Cortex of kidney (tissue), 1 donor: Measurements from ENCODE around the gene FAAP100.

Experiments used
- DNase-seq: peaks from one replicate; lab custom pipeline; 2025; lab: John Stamatoyannopoulos, UW

The FAAP100 gene

DNA sequence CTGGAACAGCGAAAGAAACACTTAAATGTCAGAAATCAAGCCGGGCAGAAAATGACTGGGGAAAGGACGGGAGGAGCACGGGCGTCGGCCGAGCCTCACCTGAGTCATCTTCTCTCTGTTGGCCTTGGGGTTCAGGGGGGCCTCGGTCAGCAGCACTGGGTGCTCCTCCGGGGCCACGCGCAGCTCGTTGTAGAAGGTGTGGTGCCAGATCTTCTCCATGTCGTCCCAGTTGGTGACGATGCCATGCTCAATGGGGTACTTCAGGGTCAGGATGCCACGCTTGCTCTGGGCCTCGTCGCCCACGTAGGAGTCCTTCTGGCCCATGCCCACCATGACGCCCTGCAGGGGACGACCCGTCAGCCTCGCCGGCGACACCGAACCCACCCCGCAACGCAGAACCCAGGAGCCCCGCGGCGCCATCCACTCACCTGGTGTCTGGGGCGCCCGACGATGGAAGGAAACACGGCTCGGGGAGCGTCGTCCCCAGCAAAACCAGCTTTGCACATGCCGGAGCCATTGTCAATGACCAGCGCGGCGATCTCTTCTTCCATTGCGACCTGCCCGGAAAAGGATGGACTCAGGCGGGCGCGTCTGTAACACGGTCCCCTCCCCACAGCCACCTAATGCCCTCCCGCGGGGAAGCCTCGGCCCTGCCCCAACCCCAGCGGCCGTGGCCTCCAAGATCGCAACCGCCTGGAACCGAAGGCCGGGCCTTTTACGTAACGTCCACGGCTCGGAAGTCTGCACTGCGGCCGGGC, 40.2 kb downstream of the FAAP100 start:
- DNase-seq, result no peak

DNA sequence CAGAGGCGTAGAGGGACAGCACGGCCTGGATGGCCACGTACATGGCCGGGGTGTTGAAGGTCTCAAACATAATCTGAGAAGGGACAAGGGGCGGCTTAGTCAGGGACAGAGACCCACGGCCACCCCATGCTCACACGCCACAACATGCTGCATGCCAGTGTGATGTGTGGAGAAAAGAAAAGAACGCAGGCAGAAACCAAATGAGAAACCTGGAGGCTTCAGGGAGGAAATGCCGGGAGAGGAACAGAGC, 40.7 kb downstream of the FAAP100 start:
- DNase-seq, result no peak

DNA sequence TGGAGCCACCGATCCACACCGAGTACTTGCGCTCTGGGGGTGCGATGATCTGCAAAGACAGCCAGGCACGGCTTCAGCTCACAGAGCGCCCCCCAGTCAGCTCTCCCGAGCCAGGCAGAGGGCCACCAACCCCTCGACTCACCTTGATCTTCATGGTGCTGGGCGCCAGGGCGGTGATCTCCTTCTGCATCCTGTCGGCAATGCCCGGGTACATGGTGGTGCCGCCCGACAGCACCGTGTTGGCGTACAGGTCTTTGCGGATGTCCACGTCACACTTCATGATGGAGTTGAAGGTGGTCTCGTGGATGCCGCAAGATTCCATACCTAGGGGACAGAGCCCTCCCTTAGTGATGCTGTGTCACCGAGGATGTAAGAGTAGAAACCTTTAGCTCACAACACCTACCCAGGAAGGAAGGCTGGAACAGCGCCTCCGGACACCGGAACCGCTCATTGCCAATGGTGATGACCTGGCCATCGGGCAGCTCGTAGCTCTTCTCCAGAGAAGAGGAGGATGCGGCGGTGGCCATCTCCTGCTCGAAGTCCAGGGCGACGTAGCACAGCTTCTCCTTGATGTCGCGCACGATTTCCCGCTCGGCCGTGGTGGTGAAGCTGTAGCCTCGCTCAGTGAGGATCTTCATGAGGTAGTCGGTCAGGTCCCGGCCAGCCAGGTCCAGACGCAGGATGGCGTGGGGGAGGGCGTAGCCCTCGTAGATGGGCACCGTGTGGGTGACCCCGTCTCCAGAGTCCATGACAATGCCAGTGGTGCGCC, 41.2 kb downstream of the FAAP100 start:
- no peak for DNase-seq

DNA sequence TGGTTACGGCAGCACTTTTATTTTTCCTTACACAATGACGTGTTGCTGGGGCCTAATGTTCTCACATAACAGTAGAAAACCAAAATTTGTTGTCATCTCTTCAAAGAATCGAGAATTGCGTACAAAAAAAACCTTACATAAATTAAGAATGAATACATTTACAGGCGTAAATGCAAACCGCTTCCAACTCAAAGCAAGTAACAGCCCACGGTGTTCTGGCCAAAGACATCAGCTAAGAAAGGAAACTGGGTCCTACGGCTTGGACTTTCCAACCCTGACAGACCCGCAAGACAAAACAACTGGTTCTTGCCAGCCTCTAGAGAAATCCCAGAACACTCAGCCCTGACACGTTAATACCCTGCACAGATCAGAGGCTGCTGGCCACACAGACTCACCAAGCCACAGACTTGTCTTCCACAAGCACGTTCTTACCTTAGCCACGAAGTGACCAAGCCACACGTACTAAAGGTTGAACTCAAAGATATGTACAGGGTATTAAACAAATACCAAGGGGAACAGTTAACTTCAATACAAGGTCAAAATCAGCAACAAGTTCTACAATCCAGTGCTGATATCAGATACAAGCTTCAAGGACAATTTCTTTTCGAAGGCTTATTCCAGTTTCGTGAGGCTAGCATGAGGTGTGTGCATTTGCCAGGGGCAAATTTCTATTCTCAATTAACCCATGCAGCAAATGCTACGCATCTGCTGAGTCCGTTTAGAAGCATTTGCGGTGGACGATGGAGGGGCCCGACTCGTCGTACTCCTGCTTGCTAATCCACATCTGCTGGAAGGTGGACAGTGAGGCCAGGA, 42.0 kb downstream of the FAAP100 start:
- DNase-seq, result no peak

DNA sequence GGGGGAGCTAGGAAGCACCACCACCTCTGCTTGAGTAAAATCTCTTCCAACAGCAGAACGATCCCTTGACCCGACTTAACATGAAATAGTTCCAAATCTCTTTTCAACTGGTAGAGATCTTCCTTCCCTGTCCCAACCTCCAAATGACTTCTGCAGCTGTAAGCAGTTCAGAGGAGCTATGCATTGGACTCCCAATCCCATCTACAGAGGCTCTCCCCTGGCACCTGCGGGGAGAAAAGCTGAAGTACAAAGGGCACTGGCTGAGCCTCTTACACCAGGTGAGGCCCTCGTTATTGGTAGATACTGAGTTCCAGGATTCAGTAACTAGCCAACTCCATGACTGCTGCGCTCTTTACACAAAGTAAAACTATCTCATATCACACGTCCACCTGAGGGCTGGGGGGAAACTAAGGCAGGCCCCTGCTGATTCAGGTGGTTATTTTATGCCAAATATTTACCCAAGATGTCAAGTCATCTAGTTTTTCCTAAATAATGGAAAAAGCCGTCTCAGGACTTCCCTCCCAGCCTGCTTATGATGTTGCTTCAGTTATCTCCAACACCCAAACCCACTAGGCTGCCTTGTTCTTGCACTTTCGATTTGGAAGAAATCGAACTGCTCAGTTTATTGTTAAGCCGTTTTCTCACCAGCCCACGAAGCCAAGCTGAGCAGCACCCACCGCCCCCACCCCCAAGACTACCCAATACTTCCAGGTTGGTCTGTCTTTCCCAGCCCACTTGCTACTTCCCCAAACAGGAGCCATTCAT, 42.8 kb downstream of the FAAP100 start:
- DNase-seq, result no peak

DNA sequence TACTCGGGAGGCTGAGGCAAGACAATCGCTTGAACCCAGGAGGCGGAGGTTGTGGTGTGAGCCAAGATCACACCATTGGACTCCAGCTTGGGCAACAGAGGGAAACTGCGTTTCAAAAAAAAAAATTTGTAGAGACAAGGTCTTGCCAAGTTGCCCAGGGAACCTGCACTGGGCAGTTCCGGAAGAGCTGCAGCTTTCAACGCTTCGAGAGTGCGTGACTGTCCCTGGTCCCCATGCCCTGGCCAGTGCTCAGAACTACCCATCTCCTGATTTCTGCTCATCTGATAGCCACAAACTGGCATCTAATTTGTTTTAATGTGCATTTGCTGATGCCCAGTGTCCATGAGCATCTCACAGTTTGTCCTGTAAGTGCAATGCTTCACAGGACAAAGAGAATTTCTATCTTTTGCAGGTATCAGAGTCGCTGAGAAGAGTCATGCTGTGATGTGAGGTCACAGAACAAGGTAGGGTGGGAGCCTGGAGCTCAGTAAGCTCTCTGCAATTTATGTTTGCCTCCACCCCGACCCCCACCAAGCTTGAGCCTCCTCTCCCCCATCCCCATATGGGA, 43.4 kb downstream of the FAAP100 start:
- DNase-seq, result no peak

DNA sequence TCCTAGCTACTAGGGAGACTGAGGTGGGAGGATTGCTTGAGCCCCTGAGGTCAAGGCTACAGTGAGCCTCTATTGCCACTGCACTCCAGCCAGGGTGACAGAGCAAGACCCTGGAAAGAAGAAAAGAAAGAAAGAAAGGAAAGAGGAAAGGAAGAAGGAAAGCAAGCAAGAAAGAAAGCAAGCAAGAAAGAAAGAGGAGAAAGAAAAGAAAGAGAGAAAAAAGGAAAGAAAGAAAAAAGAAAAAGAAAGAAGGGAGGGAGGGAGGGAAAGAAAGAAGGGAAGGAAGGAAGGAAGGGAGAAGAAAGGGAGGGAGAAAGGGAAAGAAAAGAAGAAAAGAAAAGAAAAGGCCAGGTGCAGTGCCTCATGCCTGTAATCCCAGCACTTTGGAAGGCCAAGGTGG, 48.5 kb downstream of the FAAP100 start:
- DNase-seq, result no peak

DNA sequence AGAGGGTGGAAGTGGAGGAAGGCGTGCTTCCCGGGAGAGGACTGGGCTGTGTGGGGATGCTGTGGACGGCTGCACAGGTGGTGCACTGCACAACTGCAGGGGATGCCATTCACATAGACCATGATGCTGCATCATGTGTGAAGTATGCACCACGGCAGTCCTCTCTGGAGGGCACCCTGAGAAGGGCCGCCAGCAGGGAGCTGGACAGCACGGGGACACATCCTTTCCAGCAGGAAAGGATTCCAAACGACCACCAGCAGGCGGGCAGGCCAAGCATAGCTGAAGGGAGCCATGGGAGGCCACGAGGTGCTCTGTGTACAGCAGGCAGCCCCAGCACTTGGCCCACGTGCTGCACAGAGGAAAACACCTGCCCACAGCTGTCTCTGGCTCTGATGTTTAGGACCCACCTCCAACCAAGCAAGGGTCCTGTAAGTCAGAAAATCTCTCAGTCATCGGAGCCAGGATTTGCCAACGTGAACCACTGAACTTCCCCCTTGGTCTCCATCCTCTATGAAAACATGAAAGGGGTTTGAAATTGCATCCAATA, 49.6 kb downstream of the FAAP100 start:
- DNase-seq, result no peak

DNA sequence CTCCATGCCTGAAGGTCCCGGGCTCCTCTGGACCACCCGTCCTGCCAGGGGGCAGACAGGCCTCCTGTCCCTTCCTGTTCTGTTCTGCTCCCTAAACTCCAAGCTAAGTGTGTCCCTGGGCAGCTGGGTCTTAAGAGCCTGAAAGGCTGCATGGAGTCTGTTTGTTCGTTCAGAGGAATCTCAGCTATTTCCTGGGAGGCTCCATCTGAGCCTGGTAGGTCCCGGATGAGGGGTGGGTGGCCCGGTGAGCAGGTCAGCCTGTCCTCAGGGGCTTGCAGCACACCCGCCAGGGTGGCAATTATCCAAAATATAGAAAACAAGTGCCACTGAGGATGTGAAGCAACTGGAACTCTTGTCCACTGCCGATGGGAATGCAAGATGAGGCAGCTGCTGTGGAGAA, 52.1 kb downstream of the FAAP100 start:
- DNase-seq, result no peak

DNA sequence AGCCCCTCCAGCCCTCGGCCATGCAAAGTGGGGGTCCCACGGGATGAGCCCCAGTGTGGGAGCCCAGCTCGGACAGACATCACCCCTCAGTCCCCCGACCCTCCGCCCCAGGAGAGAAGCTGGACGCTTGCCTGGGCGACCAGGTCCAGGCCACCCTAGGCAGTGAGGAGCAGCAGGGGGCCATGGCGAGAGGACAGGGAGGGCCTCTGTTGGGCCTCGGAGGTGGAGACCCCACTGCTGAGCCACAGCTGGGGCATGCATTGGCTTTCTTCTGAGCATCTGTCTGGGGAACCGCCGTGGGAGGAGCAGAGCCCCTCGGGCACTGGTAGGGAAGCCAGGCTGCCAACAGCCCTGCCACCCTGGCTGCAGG, 52.6 kb downstream of the FAAP100 start:
- DNase-seq, result no peak

DNA sequence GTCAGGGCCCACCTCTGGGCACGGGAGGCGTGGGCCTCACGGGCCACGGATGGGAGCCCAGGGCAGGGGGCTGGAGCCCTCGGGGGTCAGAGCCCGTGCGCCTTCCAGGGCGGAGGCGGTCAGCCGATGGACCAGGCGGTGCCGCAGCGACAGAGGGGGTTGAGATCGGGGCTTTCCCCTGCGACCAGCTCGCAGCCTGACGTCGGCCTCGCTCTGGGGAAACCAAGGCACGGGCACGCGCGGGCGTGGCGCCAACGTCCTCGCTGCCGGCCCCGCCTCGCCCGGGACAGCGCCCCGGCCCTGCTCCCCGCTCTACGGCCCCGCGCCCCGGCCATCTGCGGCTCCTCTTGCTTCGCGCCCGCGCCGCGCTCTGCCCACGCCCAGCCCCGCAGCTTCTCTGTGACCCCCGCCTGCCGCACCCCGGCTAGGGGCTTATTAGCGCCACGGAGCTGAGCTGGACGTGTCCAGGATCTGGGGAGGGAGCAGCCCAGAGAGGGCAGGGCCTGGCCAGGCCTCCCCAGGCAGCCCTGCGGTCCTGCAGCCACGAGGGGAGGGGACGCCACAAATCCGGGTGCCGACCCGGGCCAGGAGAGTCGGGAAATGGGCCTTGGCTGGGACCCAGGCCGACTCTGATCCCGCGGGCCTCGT, 53.1 kb downstream of the FAAP100 start:
- no peak for DNase-seq

DNA sequence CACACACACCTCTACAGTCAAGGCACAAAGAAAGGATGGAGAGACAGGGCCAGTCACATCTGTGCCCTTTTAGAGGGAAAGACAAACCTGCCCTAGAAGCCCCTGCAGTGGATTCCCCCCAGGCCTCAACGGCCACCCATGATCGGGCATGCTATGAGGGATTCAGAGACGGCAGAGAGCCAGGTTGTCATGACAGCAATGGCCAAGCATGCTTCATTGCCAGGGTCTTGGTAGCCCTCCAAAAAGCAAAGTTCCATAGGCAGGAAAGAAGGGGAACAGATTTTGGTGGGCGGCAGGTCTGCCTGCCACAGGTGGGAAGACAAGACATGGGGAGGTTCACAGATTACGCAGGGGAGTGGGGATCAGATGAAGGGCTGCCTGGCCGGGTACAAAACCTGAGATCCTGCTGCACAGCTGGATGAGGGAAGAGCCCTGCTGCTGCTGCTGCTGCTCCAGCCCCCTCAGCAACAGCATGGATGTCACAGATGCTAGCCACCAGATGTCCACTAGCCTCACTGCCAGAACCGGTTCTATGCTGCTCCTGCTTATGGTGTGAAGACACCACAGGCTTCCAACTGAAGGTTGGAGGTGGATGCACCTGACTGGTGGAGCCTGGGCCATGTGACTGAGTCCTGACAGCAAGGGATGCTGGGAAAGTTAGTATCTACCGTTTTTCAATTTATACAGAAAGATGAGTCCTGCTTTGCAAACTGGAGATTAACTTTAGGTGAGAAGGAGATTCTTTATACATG, 57.4 kb downstream of the FAAP100 start:
- no peak for DNase-seq

DNA sequence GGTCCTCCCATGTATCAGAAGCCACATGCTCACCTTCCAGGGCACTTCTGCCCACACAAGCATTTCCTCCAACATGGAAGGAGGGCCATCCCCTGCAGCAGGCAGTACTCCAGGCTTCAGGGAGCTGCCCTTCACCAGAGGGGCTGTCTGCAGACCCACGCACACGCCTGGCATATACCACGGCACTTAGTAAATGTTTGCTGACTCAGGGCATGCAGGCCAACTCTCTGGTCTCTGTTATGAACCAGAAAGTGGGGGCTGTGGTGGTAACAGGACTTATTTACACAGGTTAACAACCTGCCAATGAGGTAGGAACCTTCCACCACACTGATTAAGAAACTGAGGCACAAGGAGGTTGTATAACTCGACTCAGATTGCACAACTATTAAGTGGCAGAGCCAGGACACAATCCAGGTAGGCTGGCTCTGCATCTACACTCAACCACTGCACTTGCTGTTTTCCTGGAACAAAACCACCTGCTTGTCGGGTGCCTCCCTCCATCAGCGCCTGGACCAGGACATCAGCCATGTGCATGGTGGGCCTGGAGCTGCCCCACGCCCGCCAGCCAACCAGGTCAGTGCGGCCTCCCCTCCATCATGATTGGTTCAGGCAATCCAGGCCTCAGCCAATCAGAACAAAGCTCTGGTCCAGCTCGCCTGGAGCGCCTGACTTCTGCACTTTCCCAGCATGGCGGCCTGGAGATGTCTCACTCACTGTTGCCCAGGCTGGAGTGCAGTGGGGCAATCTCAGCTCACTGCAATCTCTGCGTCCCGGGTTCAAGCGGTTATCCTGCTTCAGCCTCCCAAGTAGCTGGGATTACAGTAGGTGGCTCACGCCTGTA, 58.7 kb downstream of the FAAP100 start:
- DNase-seq, result no peak

DNA sequence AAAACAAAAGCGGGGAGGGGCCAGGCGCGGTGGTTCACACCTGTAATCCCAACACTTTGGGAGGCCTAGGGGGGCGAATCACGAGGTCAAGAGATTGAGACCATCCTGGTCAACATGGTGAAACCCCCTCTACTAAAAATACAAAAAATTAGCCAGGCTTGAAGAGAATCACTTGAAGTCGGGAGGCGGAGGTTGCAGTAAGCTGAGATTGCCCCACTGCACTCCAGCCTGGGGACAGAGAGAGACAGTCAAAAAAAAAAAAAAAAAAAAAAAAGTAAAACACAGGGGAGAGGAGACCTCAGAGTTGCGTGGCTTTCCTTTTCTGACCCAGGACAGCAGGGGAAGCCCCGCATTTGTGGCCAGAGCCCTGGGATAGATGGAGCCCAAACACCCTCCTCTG, 59.4 kb downstream of the FAAP100 start:
- DNase-seq, result no peak

DNA sequence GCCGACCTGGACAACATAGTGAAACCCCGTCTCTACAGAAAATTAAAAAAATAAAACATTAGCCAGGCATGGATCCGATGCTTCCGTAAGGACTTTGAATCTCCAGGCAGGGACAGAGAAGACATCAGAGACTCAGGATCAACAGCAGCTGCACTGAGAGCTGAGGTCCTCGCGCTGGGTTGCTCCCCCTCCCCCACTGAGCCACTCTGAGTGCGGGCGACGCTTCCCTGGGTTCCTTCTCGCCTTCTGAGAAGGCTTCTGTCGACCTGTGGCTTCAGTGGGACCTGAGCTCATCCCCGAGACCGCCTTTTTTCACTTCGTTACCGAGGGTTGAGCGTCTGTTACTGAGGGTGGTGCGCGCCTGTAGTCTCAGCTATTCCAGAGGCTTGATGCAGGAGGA, 60.0 kb downstream of the FAAP100 start:
- DNase-seq, result no peak

DNA sequence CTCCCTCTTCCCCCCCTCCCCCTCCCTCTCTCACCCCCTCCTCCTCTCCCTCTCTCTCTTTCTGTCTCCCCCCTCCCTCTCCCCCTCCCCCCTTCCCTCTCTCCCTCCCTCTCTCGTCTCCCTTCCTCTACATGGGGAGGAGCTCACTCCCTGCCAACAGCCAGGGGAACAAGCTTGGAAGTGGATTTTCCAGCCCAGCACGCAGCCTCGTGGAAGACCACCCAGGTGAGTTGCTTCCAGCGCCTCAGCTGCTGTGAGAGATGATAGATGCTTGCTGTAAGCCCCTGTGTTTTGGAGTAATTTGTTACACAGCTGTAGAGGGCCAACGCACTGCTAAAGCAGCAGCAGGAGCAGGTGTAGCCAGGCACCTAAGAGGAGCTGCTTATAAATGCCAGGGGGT, 60.4 kb downstream of the FAAP100 start:
- DNase-seq, result no peak

DNA sequence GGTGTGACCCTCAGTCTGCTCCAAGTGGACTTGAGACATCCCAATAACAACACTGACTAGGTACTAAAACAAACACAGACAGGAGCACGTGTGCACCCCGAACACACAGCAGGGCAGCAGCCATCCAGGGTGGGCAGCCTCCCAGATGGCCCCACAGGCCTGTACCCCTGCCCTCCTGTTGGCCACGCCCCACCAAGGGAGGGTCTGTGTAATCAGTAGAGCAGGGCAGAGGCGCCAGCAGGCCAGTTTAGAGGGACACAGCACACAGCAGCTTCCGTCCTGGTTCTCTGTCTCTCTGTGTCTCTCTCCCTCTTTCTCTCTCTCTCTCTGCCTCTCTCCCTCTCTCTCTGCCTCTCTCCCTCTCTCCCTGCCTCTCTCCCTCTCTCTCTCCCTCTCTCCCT, 61.0 kb downstream of the FAAP100 start:
- DNase-seq, result no peak

DNA sequence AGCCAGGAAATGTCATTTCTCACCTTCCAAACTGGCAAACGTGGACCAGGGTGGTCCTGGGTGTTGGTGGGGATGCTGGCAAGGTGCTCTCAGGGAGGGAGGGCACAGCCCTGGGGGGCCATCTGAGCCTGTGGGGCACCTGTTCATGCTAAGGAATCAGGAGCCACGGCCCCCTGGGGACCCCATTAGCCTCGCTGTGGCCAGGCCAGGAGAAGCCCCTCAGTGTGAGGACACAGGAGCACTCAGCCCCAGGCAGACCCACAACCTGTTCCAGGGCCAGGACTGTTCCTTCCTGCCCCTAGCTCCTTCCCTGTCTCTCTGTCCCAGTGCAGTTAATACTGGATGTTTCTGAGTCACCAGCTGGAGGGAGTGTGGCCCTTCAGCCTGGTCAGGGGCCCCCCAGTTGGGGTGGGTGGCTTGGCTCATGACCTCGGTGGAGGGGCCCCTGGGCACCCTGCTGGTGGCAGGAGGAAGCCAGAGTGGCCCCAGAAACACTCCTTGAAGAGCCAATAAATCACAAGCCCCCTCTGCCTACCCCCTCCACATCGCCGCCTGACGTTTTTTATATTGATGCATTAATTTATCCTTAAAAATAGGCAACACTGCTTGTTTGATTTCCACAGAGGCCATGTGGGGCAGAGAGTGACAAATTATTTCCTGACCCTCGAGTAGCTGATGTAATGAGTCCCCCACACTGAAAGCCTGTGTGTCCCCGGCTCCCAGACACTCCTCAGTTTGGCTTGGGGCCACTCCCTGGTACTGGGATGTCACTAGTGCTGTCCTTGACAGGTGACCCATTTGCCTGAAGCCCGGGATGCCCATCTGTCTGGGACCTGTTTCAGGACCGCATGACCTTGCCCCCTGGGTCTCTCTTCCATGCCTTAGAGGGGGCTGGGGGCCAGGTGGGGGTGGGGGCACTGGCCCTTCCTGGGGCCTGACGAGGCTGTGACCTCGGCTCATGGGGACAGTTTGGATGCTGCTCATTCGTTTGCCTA, 61.9 kb downstream of the FAAP100 start:
- DNase-seq, result no peak
